ENCODE data around the gene KCNJ10.

KCNJ10 gene

DNA sequence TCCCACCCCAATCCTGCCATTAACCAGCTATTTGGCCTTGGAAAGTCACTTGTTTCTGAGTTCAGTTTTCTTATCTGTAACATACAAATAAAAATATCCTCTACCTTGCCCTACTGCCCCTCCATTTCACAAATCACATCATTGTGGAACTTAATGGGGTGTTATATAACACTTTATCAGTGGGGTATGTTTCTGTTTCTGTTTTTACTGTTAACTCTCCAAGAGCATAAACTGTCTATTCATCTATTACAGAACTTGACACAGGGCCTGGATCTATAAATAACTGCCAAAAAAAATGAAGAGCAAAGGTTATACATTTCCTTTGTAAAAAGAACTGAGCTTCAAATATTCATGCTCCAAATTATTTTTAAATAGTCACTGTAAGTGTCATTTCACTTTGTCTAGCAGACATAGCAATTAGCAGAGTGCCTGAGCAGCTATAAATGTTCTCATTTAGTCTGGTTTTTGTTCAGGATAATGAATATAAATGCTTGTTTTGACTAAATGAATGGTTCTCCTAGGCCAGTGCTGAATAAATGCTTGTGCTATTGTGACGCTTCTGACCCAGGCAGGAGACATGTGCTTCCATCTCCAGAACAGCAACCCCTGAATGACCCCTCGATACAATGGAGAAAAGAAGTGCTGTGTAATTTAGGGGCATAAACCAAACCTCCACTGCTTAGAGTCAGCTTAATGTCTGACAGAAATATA, 45.6 kb downstream of the KCNJ10 start:
- no peak for DNase-seq (ENCODE audit: low read depth)

DNA sequence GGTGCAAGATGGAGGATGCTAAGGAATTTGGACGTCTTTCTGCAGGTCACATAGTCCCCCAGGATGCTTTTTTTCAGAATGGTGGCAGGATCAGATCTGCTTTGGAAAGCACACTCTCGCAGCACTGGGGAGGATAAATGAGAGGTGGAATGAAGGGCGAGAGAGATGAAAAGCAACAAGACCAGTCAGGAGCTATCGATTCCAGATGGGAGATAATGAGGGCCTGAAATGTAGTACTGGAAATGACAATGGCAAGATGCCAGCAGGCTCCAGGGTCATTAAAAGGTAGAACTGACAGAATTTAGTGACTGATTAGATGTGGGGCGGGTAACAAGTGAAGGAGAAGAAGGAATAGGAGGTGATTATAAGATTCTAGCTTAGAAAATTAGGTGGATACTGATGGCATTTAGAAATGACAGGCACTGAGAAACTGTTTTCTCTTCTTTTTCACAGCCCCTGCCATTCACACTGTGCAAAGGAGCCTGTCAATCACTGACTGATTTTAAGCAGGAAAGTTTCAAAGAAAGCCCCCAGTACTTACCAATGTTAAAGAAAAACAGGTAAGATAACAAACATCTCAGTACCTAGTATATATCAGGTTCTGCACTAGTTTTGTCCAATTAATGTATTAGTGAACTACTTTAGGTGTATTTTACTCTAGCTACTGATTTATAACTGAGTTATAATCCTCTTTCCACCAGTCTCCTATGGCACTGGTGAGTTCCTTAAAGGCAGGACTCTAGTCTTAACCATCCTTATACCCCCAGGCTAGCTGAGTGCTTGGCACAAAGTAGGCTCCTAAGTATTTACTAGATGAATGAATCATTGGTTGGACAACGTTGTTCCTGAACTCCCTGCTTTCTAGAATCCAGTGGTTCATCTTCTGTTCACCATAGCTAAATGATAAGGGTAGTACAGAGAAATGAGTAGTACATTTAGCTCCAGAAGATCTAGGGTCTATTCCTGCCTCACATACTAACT, 47.3 kb downstream of the KCNJ10 start:
- DNase-seq (ENCODE audit: low read depth): no peak

DNA sequence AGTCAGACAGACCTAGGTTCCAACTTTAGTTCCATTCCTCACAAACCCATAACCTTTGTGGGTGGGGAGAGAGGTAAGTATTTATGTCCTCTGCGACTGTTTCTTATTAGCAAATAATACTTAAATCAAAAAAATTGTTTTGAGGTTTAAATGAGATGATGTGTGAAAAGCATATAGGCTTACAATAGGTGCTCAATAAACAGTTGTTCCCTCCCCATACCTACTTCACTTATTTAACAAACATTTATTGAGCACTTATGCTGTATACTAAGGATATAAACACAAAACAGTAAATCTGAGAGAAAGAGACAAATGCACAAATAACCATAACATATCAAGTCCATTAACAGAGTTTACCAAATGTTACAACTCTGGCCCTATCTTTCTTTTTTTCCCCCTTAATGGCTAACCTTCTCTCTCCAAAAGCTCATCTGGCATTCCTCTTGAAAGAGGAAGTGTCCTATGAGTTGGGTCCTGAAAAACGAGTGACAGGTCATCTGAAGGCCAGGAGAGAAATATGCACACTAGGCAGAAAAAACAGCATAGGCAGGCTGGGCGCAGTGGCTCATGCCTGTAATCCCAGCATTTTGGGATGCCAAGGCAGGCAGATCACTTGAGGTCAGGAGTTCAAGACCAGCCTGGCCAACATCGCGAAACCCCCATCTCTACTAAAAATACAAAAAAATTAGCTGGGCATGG, 48.4 kb downstream of the KCNJ10 start:
- DNase-seq (ENCODE audit: low read depth): no peak

DNA sequence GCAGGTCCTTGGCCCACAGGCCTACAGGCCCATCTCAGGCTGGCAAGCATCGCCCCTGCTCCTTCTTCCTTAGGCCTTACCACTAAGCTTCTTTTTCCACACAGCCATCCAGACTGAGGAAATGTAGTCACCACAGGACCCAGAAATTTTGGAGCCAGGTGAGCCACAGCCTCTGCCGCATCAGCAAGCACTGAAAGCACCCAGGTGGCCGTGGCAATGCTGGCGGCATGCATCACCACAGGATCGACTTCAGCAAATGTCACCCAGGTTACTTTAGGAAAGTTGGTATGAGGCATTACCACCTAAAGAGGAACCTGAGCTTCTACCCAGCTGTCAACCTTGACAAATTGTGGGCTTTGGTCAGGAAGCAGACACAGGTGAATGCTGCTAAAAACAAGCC, 49.8 kb downstream of the KCNJ10 start:
- no peak for DNase-seq (ENCODE audit: low read depth)

DNA sequence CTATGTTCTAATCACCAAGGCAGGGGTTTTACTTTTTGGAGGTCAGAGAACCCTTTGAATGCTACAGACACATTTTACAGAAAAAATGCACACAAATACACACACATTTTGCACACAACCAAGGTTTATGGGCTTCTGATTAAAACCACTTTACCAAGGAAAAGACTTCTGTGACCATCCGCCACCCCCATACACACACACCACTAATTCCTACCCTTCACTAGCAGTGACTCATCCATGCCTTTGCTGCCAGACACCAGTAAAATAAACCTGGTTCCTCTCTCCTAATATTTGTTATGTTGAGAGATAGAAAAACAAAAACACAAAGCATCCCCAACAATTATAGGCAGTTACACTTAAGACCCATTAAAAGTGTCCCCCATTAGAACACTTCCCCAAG, 51.1 kb downstream of the KCNJ10 start:
- DNase-seq (ENCODE audit: low read depth): no peak

DNA sequence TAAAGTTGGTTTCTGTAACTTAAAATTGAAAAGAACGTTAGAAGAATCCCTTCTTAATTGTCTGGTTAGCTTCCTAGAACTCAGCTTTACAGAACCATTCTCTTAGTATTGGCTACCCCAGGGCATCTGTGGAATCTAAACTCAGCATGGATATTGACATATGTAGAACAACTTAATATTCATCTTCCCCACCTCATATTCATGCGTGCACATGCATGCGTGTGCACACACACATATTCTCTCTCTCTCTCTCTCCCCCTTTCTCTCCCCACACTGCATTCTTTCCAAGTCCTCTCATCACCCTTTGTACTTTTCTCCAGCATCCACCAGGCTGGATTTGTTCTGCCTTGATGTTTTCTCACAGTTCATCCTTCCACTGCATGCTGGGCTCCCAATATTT, 51.6 kb downstream of the KCNJ10 start:
- DNase-seq (ENCODE audit: low read depth): no peak

DNA sequence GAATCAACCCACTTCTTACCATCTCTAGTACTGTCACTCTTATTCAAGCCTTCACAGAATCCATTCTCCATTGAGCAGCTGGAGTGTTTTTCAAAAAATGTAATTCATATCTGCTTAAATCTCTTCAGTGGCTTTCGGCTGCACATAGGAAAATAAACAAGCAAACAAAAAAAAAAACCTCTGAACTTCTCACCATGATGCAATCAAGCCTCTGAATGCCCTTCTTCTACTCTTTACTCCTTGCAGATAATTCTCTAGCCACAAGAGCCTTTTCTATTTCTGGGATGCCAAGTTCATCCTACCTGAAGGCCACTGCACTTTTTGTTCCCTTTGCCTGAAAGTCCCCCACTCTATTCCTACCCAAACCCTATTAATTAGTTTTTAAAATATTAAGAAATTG, 52.4 kb downstream of the KCNJ10 start:
- DNase-seq (ENCODE audit: low read depth): no peak

DNA sequence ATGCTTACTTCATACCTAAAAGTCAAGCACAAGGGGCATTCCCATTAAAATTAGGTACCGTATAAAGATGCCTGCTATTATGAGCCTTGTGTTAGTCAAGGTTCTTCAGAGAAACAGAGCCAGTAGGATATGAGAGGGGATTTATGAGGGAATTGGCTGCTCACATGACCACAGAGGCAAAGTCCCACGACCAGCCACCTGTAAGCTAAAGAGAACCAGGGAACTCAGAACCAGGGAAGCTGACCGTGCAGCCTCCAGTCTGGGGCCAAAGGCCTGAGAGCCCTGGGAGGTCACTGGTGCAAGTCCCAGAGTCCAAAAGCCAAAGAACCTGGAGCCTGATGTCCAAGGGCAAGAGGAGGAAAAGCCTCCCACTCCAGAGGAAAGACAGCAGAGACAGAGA, 58.2 kb downstream of the KCNJ10 start:
- no peak for DNase-seq (ENCODE audit: low read depth)

DNA sequence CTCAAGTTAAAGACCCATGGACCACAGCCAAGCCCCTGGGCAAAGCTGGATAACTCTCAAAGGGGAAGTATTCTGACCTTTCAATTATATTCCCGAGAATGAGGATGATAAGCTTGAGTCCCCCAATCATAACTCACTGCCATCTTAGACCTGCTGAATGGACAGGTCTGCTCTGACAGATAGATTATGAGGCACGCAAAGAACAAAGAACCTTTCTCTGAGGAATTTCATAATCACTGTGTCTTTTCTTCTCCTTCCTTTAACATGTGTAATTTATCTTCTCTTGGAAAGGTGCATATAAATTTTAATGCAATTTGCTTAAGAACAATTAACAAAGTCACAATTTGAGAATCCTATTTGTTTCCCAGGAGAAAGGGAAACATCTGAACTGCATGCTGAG, 60.2 kb downstream of the KCNJ10 start:
- DNase-seq (ENCODE audit: low read depth): no peak

DNA sequence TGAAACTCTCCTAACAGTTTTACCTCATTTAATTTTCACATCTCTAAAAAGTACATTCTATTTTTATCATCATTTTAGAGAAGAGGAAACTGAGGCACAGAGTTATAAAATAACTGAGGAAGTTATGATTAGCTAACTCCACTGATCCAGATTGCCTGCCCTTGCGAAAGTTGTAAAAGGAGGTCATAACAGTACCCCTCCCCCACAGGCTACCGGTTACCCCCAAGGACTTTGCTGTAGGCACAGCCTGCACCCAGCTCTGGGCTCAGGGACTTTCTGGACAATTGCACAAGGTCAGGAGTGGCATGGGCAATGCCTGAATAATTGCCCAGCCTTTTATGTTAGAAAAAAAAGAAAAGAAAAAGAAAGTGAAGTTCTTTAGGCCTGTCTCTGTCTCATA, 60.9 kb downstream of the KCNJ10 start:
- no peak for DNase-seq (ENCODE audit: low read depth)

DNA sequence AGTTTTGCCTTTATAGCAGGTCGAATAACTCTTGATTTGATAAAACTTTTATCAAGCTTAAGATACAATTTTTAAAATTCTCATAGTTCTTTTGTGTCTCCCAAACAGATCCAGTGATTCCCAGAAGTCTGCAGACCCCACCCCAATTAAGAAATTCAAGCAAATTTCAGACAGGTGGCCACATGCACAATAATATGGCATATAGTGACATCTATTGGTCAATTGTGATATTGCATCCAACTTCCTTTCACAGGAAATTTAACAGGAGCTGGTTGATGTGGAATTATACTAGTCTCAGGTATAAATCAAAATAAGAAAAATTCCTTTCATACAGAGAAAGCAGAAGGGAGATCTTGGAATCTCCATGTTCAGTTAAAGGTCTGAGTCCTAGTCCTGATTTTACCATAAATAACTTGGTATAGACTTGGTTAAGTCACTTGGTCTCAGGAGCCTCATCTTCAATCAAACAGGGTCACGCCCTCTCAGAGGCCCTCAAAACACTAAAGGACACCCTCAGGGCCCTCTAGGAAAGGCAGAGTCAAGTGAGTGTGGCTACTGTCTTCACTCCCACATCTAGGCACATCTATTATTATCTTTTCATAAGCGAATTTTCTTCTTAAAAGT, 62.3 kb downstream of the KCNJ10 start:
- no peak for DNase-seq (ENCODE audit: low read depth)

DNA sequence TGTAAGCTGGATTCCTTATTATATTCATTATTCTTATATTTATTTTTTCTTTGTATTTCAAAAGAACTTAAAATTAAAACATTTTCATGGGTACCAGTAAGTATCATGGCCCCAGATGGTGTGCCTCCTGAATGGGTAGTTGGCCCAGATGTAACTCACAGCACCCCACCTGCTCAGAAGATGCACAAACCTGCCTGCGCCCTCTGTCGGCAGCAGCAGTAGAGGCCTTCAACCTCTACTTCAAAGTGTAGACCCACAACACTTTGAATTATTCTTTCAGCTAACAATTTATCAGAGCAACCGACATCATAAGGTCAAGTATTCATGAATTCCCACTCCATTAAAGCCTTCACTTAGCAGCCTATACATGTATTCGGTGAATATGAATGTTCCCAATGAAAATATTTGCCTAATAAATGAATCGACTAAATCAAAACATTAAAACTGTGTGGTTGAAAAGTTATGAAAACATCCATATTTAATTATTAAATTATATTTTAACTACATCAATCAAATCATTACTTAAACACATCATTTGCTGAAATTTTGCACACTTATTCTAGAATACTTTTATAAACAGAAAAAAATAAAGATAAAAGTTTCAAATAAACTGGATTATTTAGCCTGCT, 63.5 kb downstream of the KCNJ10 start:
- no peak for DNase-seq (ENCODE audit: low read depth)

DNA sequence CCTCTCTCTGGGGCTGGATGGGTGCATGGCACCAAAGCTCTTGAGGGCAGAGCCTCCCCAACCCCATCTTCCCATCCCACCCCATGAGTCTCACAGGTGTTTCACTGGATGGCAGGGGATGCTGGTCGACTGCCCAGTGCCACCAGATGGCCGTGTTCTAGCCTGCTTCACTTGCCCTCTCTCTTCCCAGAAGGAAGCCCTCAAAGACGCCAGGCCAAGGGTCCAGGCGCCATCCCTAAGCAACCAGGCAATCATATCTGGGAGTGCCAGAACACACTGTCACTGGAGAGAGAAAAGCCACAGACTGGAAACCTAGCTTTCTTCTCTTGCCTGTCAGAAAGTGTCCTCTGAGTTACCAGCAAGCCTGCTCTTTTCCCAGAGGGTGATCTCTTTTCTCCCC, 64.9 kb downstream of the KCNJ10 start:
- no peak for DNase-seq (ENCODE audit: low read depth)

DNA sequence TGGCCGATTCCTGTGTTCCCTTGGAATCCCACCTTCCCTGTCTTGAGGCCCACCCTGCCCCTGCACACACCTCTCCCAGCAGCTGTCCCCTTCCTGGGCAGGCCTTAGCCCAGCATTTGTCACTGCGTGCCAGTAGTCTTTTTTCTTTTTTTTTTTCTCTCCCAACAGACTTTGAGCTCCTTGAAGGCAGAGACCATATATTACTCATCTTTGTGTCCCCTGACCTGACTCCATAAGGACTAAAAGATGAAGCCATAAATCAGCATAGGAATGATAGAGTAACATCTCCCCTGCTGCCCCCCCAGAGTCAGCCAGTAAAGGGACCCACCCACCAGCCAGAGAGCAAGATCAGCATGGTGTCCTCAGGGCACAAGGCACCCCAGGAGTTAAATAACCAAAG, 65.5 kb downstream of the KCNJ10 start:
- DNase-seq (ENCODE audit: low read depth): no peak

DNA sequence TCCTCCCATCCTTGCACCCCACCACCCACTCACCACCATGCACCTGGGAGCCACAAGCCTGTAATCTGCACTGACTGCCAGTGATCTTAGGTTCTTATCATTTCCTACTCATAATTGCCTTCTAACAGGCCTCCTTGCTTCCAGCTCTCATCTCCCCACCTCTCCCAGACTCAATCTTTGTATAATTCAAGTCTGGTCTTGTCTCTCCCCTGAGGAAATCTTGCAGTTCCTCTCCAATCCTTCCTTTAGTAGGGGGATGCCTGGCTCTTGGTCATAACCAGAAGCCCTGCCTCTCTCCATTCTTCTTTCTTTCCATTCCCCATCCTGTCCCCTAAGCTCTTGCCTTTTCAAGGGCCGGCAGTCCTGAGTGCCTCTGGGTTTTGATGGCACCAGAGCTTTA, 66.0 kb downstream of the KCNJ10 start:
- DNase-seq (ENCODE audit: low read depth): no peak

DNA sequence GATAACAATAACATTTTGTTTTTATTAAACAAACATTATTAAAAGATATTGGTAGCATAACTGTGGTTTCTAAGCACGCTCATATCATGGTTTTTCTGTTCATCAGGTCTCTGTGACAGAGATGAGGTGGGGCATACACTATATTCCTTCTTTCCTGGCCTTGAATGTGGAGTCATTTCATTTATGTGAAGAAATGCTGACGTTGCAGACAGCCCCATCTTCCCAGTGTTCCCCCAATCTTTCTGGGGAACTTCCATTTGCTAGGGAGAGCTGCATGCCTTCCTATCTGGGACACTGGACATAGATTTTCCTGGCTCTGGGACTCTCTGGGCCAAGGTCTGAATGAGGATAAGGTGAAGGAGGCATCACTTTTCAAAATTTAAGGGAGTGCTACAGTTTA, 68.5 kb downstream of the KCNJ10 start:
- DNase-seq (ENCODE audit: low read depth): no peak

DNA sequence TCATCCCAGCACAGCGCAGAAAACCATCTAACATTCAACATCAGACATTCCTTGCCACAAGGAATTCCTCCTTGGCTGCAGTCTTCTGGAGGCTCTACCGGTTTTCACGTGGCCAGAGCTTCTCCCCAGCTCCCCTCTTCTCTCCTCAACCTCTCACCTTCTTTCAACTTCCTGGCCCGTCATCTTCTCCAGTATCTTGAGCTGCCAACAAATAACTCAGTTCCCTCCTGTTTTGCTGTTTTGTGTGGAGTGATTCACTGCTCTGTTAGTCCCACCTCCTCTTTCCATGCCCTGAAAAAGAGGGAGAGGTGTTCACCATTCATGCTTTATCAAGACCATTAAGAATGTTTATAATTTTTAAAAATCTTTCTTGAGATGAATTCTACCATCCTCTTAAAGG, 70.8 kb downstream of the KCNJ10 start:
- DNase-seq (ENCODE audit: low read depth): no peak

DNA sequence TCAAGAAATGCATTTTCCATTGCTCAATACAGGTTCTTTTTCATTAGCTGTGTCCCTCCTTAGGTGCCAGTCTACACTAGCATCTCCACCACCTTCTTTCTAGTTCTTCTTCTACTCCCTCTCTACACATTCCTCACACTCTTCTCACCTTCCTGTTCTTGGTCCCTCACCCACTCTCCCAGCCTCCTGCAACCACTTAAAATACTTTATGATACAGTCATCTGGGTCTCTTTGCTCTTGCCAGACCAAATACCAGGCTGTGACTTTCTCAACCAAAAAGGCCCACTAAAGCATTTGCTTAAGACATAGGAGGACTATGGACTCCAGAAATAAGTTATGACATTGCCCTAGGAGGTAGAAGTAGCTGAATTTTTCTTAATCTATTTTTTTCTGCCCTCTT, 73.3 kb downstream of the KCNJ10 start:
- peak; percentile 80 for DNase-seq (ENCODE audit: low read depth)

DNA sequence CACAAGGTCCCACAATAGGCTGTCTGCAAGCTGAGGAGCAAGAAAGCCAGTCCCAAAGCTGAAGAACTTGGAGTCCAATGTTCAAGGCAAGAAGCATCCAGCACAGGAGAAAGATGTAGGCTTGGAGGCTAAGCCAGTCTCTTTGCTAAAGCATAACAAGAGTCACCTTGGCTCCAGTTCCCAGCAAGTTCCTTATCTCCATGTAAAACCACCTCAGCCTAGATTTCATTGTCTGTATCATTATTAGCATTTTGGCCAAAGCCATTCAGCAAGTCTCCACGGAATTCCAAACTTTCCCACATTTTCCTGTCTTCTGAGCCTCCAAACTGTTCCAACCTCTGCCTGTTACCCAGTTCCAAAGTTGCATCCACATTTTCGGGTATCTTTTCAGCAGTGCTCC, 75.1 kb downstream of the KCNJ10 start:
- DNase-seq (ENCODE audit: low read depth): no peak

DNA sequence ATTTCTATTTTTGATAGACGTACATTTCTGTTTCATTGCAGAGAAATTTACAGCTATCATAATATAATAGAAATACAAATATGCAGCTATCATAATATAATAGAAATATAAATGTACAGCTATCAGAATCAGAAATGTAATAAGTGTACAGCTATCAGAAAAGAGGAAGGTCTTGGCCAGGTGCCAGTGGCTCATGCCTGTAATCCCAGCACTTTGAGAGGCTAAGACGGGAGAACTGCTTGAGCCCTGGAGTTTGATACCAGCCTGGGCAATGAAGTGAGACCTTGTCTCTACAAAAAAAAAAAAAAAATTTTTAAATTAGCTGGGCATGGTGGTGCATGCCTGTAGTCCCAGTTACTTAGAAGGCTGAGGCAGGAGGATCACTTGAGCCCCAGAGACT, 76.0 kb downstream of the KCNJ10 start:
- DNase-seq (ENCODE audit: low read depth): no peak

DNA sequence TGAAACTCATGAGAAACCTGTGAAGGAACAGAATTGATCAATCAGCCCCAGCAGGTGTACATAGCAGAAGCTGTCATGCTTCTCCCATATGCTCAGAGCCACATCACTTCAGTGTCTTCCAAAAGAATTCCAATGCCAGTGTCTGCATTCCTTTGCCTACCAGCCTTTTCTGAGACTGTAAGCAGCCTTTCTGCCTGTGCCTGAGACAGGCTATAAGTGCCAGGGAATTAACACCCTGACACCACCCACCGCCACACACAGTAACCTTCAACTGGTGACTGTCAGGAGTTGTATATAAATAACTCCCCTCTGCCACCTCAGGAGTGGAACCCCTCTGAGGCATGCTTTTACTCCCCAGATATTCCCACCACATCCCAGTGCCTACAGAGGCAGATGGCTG, 77.8 kb downstream of the KCNJ10 start:
- DNase-seq (ENCODE audit: low read depth): no peak

DNA sequence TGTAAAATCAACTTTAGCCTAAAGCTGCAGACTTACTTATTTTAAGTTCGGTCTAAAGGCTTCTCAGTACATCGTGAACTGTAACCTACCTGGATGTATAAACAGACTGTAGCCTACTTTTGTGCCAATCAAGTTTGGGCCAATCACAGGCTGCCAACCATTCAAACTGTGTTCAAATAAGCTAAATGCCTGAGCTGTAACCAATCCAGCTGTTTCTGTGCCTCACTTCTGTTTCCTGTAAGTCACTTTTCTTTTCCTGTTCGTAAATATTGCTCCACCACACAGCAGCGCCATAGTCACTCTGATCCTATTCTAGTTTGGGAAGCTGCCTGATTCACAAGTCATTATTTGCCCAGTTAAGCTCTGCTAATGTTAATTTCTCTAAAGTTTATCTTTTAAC, 78.4 kb downstream of the KCNJ10 start:
- no peak for DNase-seq (ENCODE audit: low read depth)
